ENCODE measurements around the gene KCNT1.

The KCNT1 gene

GRCh38 chr9:135749171-135750045, 47.4 kb downstream of the KCNT1 start:
- DNase-seq: no peak

GRCh38 chr9:135750786-135751185, 48.8 kb downstream of the KCNT1 start:
- DNase-seq: no peak

GRCh38 chr9:135751501-135751900, 49.5 kb downstream of the KCNT1 start:
- no peak for DNase-seq

- DNase-seq: no peak
Observed at GRCh38 chr9:135752281-135753204, 50.6 kb downstream of the KCNT1 start.

DNA sequence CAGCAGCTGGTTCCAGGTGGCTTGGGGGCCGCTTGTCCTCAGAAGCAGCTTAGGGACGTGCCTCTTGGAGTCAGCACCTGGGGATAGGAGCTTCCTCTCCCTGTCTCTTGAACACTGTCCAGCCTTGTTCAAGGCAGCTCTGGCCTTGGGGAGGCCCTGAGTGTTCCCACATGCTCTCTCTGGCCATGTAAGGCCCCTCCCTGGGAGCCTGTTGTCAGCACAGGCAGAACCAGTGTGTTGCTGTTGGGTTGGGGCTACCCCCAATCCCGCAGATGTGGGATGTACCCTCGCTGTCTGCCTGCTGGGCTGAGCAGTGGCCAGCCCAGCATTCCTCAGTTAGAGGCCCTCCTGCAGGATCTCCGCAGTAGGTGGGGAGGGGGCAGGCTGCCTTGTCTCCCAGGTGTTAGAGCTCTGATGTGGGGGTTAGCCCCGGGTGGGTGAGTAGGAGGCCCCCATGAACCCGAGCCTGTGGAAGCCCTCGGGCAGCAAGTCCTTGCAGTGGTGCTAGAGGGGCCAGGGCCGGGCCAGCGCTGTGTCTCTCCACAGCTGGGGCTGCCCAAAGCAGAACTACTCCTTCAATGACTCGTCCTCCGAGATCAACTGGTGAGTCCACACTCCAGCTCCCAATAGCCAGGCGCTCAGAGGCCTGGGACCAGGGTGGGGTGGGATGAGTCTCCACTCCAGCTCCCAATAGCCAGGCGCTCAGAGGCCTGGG, 51.6 kb downstream of the KCNT1 start:
- no peak for DNase-seq

GRCh38 chr9:135756576-135756975, 54.6 kb downstream of the KCNT1 start:
- no peak for DNase-seq

GRCh38 chr9:135757356-135757755, 55.4 kb downstream of the KCNT1 start:
- no peak for DNase-seq

GRCh38 chr9:135758056-135758455, 56.1 kb downstream of the KCNT1 start:
- DNase-seq: no peak

DNA sequence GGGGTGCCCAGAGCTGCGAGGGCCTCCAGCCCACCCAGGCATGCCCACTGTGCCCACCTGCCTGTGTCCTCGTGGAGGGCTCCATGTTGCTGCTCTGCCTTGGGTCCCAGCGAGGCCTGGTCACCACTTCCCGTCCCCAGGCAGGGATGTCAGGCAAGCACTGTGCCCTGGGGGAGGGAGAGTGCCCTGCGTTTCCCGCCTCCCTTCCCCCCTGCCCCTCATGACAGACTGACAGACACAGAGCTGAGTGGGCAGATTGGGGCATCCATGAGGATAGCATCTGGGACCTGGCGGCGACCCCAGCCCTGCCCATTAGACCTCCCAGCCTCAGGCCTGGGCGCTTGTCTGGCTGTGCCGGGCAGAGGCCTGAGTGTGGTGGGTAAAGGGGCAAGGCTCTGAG, 56.9 kb downstream of the KCNT1 start:
- no peak for DNase-seq

- no peak for DNase-seq
Observed at GRCh38 chr9:135759676-135760300, 57.8 kb downstream of the KCNT1 start.

GRCh38 chr9:135760465-135760864, 58.5 kb downstream of the KCNT1 start:
- DNase-seq: no peak

DNA sequence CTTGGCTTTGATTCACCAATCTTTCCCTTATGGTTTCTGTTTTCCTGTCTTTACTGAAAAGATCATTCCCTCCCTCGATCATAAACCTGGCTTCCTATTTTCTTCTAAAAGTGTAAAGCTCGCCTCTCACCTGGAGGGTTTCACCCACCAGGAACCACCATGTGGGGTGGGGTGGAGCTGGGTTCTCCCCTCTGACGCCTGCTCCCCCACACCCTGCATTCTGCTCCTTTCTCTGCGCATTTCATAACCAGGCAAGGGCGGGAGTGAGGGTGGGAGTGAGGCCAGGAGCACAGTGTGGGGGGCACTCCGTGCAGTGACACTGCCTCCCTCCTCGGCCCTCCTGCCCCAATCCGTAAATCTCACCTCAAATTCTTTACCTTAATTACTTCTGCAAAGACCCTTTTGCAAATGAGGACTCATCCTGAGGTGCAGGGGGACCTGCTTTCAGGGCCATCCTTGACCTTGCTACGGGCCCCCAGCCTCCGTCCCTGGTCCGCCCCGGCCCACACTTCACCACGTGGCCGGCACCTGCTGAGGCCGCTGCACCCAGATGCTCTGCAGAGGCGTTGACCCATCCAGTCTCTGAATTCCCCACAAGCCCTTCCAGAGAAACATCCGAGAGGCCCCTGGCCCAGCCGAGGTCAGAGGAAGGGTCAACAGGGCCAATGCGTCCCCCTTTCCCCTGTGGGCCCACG, 59.3 kb downstream of the KCNT1 start:
- DNase-seq: no peak

GRCh38 chr9:135761845-135762168, 59.8 kb downstream of the KCNT1 start:
- DNase-seq: no peak

GRCh38 chr9:135762921-135763320, 60.9 kb downstream of the KCNT1 start:
- no peak for DNase-seq

DNA sequence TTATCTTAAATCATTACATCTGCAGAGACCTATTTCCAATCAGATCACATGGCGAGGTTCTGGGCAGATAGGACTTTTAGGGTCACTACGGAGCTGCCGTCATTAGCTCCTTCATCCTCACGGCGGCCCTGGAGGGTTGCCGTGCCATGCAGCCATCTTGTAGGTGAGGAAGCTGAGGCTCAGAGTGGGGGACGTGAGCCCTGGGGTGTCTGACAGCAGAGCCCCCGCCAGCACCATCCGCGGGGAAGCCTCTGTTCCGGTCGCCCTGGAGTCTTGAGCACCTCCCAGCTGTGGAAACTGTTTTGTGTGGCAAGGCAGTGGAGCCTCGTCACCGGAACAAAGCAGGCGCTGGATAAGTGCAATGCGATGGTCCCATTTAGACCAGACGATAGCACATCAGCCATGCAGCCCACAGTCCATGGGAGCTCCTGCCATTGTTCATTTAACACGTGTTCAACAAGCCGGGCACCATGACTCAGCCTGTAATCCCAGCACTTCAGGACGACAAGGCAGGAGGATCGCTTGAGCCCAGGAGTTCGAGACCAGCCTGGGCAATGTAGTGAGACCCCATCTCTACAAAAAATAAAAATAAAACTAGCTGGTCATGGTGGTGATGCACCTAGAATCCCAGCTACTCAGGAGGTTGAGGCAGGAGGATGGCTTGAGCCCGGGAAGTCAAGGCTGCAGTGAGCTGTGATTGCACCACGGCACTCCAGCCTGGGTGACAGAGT, 61.9 kb downstream of the KCNT1 start:
- no peak for DNase-seq

DNA sequence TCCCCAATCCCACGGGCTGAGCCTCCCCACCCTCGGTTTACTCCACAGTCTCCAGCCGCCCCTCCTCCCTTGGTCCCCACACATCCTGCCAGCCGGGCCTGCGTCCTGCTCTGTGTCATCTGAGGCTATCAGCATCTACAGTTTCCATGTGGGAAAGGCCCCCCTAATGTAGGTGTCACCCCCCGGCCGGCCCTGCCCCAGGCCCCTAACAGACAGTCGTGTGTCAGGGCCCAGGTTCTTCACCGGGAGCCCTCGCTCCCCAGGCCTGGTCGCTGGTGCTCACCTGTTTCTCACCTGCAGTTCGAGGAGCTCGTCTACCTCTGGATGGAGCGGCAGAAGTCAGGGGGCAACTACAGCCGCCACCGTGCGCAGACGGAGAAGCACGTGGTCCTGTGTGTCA, 62.7 kb downstream of the KCNT1 start:
- no peak for DNase-seq

DNA sequence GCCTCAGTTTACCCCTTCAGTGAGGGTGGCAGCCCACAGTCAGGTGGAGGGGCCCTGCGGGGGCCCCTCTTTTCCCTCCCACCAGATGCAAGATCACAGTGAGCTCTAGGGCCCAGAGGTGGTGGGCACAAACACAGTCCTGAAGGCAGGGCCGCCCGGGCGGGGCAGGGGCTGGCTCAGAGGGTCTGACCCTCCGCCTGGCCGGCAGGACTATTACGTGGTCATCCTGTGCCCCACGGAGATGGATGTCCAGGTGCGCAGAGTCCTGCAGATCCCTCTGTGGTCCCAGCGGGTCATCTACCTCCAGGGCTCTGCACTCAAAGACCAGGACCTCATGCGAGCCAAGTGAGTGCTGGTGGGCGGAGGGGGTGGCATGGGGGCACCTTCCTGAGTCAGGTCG, 63.4 kb downstream of the KCNT1 start:
- no peak for DNase-seq

DNA sequence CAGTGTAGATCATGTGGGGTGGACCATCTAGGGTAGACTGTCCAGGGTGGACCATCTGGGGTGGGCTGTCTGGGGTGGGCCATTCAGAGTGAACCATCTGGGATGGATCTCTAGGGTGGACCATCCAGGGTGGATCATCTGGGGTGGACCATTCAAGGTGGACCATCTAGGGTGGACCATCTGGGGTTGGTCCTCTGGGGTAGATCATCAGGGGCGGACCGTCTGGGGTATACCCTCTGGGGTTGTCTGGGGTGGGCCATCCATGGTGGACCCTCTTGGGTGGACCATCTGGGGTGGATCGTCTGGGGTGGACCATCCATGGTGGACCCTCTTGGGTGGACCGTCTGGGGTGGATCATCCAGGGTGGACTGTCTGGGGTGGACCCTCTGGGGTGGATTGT, 64.3 kb downstream of the KCNT1 start:
- DNase-seq: no peak

DNA sequence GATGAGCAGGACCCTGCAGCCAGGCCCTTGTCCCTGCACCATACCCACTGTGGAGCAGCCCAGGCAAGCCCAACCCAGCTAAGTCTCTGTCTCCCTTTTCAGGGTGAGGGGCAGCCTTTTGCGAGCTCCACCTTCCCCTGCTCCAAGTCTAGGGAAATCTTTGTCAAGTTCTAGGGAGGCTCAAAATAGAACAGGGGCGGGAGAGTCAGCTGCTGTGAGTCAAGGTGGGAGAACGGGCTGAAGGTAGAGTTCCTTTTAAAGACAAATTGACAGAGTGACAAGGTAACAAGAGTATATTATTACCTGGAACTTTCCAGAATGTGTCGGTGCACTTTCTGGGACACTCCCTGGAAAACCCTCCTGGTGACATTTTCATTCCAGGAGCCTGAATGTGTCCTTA, 64.7 kb downstream of the KCNT1 start:
- DNase-seq: no peak

GRCh38 chr9:135768516-135769218, 66.7 kb downstream of the KCNT1 start:
- no peak for DNase-seq

Data from activated CD4-positive, CD25-positive, alpha-beta regulatory T cell (primary cell).